Mammary epithelial cell (primary cell): ENCODE measurements around the gene ADAM8.

Experiments used
- EZH2 ChIP-seq: IDR thresholded peaks from 2 replicates; pipeline ENCODE4 v1.6.1; 2012; ENCODE audit warnings: low read length, inconsistent platforms, borderline replicate concordance
- TF ChIP-seq, protein P1 (sequence below), 2 donors: IDR thresholded peaks in 1 of 2; conservative IDR thresholded peaks in 1 of 2; 2 replicates each; pipeline ENCODE4 v1.5.1; 2011 to 2012; ENCODE audit warnings: inconsistent platforms in 2 of 2, low read length in 2 of 2, mild to moderate bottlenecking in 2 of 2, control low read depth in 1 of 2, low read depth in 1 of 2; ENCODE audit not compliant: insufficient read depth in 1 of 2; ENCODE audit errors: extremely low read depth in 1 of 2

DNA sequence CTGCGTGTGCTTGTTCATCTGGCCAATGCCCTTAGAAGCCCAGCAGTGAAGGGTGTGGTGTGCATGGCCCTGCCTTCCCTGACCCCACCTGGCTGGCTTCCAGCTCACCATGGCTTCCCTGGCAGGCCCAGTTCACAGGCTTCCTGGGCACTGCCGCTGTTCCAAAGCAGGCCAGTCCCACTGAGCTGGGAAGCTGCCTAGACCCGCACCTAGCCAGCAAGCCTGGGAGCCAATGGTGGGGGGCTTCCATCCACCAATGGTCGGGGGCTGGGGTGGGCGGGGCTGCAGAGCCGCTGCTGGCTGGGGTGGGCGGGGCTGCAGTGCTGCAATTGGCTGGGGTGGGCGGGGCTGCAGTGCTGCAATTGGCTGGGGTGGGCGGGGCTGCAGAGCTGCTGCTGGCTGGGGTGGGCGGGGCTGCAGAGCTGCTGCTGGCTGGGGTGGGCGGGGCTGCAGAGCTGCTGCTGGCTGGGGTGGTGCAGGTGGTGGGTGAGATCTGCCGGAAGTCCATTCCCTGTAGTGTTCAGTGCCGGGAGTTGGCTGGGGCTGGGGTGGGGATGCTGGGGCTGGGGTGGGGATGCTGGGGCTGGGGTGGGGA is 47.6 kb upstream of the ADAM8 start:
- TF ChIP-seq, protein P1, sequence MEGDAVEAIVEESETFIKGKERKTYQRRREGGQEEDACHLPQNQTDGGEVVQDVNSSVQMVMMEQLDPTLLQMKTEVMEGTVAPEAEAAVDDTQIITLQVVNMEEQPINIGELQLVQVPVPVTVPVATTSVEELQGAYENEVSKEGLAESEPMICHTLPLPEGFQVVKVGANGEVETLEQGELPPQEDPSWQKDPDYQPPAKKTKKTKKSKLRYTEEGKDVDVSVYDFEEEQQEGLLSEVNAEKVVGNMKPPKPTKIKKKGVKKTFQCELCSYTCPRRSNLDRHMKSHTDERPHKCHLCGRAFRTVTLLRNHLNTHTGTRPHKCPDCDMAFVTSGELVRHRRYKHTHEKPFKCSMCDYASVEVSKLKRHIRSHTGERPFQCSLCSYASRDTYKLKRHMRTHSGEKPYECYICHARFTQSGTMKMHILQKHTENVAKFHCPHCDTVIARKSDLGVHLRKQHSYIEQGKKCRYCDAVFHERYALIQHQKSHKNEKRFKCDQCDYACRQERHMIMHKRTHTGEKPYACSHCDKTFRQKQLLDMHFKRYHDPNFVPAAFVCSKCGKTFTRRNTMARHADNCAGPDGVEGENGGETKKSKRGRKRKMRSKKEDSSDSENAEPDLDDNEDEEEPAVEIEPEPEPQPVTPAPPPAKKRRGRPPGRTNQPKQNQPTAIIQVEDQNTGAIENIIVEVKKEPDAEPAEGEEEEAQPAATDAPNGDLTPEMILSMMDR (conservative IDR thresholded peaks at IDR 0.05 in 1 of 2, IDR thresholded peaks at IDR 0.05 in 1 of 2; ENCODE audit: extremely low read depth in 1 of 2, insufficient read depth in 1 of 2, low read depth in 1 of 2, low read length in 2 of 2) = no peak
- TF ChIP-seq EZH2 = no peak
